Fibroblast of pulmonary artery (primary cell): ENCODE results near the gene CACNA1C.

Experiments used
- DNase-seq: peaks from one replicate; pipeline ENCODE4 v3.0.0-alpha.2; 2010; ENCODE audit warnings: low read depth
- H3K4me3 ChIP-seq: replicated peaks from 2 replicates; pipeline ENCODE4 v1.5.1; 2011; ENCODE audit warnings: low read depth, mild to moderate bottlenecking, control low read depth, low read length, moderate library complexity
- TF ChIP-seq, protein P1 (sequence below): IDR thresholded peaks from 2 replicates; pipeline ENCODE4 v1.5.1; 2011; ENCODE audit warnings: mild to moderate bottlenecking, control low read depth, low read length, inconsistent platforms; ENCODE audit errors: missing control alignments

CACNA1C gene

GRCh38 chr12:2307550-2307949 is 254.8 kb downstream of the CACNA1C start:
- DNase-seq = no peak

GRCh38 chr12:2309647-2310046 is 256.9 kb downstream of the CACNA1C start:
- no peak for DNase-seq

More at GRCh38 chr12:2307550-2307949, 254.8 kb downstream of the CACNA1C start:
- no peak overlapping the region for H3K4me3 ChIP-seq
- TF ChIP-seq, protein P1, sequence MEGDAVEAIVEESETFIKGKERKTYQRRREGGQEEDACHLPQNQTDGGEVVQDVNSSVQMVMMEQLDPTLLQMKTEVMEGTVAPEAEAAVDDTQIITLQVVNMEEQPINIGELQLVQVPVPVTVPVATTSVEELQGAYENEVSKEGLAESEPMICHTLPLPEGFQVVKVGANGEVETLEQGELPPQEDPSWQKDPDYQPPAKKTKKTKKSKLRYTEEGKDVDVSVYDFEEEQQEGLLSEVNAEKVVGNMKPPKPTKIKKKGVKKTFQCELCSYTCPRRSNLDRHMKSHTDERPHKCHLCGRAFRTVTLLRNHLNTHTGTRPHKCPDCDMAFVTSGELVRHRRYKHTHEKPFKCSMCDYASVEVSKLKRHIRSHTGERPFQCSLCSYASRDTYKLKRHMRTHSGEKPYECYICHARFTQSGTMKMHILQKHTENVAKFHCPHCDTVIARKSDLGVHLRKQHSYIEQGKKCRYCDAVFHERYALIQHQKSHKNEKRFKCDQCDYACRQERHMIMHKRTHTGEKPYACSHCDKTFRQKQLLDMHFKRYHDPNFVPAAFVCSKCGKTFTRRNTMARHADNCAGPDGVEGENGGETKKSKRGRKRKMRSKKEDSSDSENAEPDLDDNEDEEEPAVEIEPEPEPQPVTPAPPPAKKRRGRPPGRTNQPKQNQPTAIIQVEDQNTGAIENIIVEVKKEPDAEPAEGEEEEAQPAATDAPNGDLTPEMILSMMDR = no peak

GRCh38 chr12:2311020-2311778 is 258.4 kb downstream of the CACNA1C start:
- no peak overlapping the region for H3K4me3 ChIP-seq
- DNase-seq = no peak
- TF ChIP-seq, protein P1 = no peak

More at GRCh38 chr12:2309647-2310046, 256.9 kb downstream of the CACNA1C start:
- H3K4me3 ChIP-seq = no peak overlapping the region
- TF ChIP-seq, protein P1 = no peak

DNA sequence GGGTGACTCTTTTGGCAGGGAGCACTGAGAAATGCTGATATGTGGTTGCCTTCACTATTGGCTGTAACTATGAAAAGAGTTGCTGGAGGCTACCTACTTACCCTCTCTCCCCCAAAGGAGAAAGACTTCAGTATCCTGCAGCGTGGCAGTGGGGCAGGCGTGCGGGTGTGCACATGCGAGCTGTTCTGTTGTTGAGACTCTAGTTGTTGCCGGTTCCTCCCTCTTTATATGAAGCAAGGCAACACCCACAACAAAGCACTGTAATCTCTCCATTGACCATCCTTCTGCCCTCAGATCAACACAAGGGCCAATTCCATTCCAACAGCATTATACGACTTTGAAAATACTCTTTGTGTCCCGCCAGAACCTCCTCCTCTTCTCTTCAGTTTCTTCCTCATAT is 259.4 kb downstream of the CACNA1C start:
- TF ChIP-seq, protein P1 = no peak
- DNase-seq = no peak
- H3K4me3 ChIP-seq = no peak overlapping the region

- DNase-seq = no peak
- no peak overlapping the region for H3K4me3 ChIP-seq
- TF ChIP-seq, protein P1 = no peak
Observed at GRCh38 chr12:2312770-2313169, 260.0 kb downstream of the CACNA1C start.

DNA sequence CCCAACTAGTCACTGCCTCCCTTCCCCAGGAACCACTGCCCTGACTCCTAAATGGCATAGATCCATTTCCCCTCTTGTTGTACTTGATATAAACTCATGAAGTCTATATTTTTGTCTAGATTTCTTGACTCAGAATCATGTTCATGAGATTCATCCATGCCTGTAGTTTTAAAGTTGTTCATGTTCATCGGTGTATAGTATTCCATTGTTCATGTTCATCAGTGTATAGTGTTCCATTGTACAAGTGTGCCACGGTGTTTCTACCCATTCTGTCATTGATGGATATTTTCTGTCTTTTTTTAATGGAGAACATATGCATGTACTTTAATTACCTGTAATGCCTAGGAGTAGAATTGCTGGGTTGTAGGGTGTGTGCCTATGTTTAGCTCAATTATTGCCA is 261.7 kb downstream of the CACNA1C start:
- no peak overlapping the region for H3K4me3 ChIP-seq
- no peak for DNase-seq
- TF ChIP-seq, protein P1 = no peak

DNA sequence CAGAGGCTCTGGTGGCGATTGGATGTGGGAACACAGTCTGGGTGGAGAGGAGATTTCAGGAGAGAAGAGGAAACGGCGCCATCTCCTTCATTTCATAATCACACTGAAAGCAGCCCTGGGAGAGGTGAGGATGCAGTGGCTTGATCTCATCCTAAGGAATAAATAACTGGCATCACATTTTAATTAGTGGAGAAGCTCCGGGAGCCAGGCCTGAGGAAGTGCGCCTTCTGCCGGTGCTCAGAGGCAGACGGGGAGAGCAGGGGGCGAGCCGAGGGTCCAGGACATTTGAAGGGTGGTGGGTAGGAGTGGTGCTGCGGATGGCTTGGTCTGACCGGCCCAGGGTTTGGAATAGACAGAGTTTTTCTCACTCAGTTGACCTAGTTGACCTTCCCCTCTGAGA is 265.0 kb downstream of the CACNA1C start:
- TF ChIP-seq, protein P1 = no peak
- no peak overlapping the region for H3K4me3 ChIP-seq
- DNase-seq = no peak
